AG04450 (cell line): Measurements from ENCODE around the gene TMPRSS6. TPM values are rescaled to one million over a fixed set of nuclear protein-coding genes. Genes with fewer than 3 reads are reported as not detected.

ENCODE experiments used
- CTCF ChIA-PET: fragments of 300-600, 350-600 bp; formaldehyde crosslinking; extraction: SDS; loops from one replicate; lab custom pipeline; 2022; ENCODE audit warnings: antibody characterized with exemption, inconsistent platforms; lab: Charles Lee
- POLR2A ChIA-PET: fragments of 350-600 bp; formaldehyde crosslinking; extraction: SDS; loops from one replicate; lab custom pipeline; 2021; ENCODE audit warnings: antibody characterized with exemption, inconsistent platforms; lab: Yijun Ruan, JAX
- DNase-seq: peaks from one replicate; pipeline ENCODE4 v3.0.0-alpha.2; 2011; ENCODE audit warnings: low read depth, low spot score
- H3K27ac ChIP-seq: one replicate; pipeline ENCODE4 v1.5.1; 2012; ENCODE audit warnings: low read depth, low read length, control low read depth
- H3K27me3 ChIP-seq: one replicate; pipeline ENCODE4 v1.6.0; 2012; ENCODE audit warnings: low read length; ENCODE audit not compliant: control insufficient read depth, insufficient read depth
- H3K4me3 ChIP-seq: 2 replicates; pipeline ENCODE4 v1.5.1; 2011; ENCODE audit warnings: mild to moderate bottlenecking, low read depth, low read length, control low read depth
- H3K9me3 ChIP-seq: 2 replicates; pipeline ENCODE4 v1.5.1; 2012; ENCODE audit warnings: low read length; ENCODE audit not compliant: control insufficient read depth, insufficient read depth
- polyA plus RNA-seq: library from polyadenylated mRNA; depleted of rRNA; stranded (reverse); fragments of >200 nt; gene quantifications from 2 replicates; pipeline ENCODE4 v1.2.3, GENCODE V29; 2011
- TF ChIP-seq, protein P1 (sequence below): IDR thresholded peaks from 2 replicates; pipeline ENCODE4 v1.5.1; 2011; ENCODE audit warnings: low read depth, low read length, control low read depth, inconsistent platforms

The TMPRSS6 gene
- polyA plus RNA-seq, 1 experiment, result not detected

DNA sequence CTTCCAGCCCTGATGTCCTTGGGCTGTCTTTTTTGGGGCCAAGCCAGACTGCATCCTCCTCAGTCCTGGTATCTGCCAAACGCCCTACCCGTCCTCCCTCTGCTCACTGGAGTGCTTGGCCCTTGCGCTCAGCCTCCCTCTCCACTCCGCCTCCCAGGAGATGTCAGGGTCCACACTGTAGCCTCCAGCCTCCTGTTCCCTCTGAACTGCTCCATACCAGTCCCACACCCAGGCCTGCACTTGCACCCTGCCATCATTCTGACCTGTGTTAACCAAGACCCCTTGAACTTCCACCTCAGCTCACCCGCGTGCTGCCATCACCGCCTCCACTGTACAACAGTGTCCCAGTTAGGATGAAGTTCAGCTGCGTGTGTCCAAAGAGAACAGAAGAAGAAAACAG, 46.5 kb upstream of the TMPRSS6 start:
- H3K27me3 ChIP-seq, result peaks cover 19% of the 10 kb centered on the region
- POLR2A ChIA-PET, result no interaction called here
- DNase-seq, result no peak
- no peak overlapping the region for H3K4me3 ChIP-seq
- CTCF ChIA-PET, result interaction anchor here (0.8 kb wide), 1 partner anchor 104 kb away, joined by 3 read pairs; no protein-coding TSS in a partner anchor
- TF ChIP-seq, protein P1, sequence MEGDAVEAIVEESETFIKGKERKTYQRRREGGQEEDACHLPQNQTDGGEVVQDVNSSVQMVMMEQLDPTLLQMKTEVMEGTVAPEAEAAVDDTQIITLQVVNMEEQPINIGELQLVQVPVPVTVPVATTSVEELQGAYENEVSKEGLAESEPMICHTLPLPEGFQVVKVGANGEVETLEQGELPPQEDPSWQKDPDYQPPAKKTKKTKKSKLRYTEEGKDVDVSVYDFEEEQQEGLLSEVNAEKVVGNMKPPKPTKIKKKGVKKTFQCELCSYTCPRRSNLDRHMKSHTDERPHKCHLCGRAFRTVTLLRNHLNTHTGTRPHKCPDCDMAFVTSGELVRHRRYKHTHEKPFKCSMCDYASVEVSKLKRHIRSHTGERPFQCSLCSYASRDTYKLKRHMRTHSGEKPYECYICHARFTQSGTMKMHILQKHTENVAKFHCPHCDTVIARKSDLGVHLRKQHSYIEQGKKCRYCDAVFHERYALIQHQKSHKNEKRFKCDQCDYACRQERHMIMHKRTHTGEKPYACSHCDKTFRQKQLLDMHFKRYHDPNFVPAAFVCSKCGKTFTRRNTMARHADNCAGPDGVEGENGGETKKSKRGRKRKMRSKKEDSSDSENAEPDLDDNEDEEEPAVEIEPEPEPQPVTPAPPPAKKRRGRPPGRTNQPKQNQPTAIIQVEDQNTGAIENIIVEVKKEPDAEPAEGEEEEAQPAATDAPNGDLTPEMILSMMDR, result no peak
- no peak overlapping the region for H3K27ac ChIP-seq
- H3K9me3 ChIP-seq, result peaks cover 15% of the 10 kb centered on the region

DNA sequence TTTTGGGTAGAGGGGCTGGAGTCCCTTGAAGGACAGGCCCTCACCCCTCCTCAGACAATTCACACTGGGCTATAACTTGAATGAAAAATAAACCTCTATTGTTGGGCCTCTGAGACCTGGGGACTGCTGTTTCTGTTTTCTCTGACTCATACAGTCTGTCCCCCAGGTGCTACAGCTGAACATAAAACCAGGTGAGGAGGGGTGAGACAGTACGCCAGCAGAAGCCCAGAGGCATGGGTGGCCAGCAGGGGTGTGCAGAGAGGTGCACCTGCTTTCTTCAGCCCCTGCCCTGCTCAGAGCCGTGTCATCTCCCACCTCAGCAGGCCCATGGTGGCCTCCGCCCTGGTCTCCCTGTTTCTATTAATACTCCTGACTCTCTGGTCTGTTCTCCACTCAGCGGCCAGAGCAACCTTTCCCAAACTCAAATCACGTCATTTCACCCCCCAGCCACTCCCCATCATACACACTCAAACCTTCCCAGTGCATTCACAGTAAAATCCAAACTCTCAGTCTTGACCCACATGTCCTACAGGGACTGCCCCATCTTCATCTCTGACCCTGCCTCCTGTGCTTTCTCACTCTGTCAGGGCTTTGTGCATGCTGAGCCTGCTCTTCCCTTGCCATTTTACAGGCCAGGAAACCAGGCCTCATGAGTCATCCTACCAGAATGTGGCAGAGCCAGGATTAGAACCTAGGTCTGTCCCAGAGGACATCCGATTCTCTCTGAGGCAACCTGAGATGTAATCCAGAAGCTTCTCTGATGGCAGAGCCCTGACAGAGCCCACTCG, 45.6 kb upstream of the TMPRSS6 start:
- no peak for DNase-seq
- Histone ChIP-seq H3K9me3 (peaks cover 14% of the 10 kb centered on the region), H3K4me3 (no peak overlapping the region), H3K27ac (no peak overlapping the region), H3K27me3 (peaks cover 17% of the 10 kb centered on the region)
- ChIA-PET POLR2A (no interaction called here), CTCF (no interaction called here)
- TF ChIP-seq, protein P1, result no peak

DNA sequence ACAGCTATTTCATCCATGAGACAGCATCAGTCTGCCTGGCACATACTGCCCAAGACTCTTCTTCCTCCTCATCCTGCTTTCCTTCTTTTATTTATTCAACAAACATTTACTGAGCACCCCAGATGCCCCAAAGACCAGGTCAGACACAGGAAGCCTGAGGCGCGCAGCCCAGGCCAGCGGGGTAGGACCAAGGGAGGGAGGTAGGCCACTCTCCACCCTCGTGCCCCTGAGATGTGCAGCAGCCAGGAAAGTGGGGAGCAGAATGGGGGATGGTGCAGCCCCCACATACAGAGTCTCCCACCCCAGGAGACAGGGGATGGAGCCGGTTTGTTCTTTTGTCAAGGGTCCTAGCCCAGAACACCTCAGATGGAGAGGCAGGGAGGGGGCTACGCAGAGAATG, 44.4 kb upstream of the TMPRSS6 start:
- ChIA-PET POLR2A (no interaction called here), CTCF (no interaction called here)
- H3K27ac ChIP-seq, result no peak overlapping the region
- peaks cover 14% of the 10 kb centered on the region for H3K9me3 ChIP-seq
- TF ChIP-seq, protein P1, result no peak
- no peak for DNase-seq
- H3K27me3 ChIP-seq, result peaks cover 11% of the 10 kb centered on the region
- H3K4me3 ChIP-seq, result no peak overlapping the region

DNA sequence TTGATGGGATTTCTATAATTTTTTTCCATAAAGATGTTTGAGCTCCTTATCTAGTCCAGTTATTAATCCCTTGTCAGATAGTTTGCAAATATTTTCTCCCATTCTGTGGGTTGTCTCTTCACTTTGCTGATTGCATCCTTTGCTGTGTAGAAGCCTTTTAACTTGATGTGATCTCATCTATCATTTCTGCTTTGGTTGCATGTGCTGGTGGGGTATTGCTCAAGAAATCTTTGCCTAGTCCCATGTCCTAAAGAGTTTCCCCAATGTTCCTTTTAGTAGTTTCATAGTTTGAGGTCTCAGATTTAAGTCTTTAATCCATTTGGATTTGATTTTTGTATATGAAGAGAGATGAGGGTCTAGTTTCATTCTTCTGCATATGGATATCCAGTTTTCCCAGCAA, 41.9 kb upstream of the TMPRSS6 start:
- Histone ChIP-seq H3K4me3 (no peak overlapping the region), H3K27me3 (peaks cover 19% of the 10 kb centered on the region), H3K9me3 (peaks cover 14% of the 10 kb centered on the region), H3K27ac (no peak overlapping the region)
- no peak for DNase-seq
- TF ChIP-seq, protein P1, result no peak
- POLR2A ChIA-PET, result no interaction called here
- CTCF ChIA-PET, result no interaction called here

DNA sequence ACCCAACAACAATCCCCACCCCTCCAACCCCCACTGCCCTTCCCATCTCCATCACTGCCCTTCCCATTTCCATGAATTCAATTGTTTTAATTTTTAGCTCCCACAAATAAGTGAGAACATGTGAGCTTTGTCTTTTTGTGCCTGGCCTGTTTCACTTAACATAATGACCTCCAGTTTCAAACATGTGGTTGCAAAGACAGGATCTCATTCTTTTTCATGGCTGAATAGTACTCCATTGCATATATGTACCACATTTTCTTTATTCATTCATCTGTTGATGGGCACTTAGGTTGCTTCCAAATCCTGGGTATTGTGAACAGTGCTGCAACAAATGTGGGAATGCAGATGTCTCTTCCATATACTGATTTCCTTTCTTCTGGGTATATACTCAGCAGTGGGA, 41.2 kb upstream of the TMPRSS6 start:
- Histone ChIP-seq H3K9me3 (peaks cover 10% of the 10 kb centered on the region), H3K27me3 (peaks cover 25% of the 10 kb centered on the region), H3K27ac (no peak overlapping the region), H3K4me3 (no peak overlapping the region)
- ChIA-PET CTCF (no interaction called here), POLR2A (no interaction called here)
- TF ChIP-seq, protein P1, result no peak
- DNase-seq, result no peak
